ENCODE results near the gene SHPK. TPM values are rescaled to one million over a fixed set of nuclear protein-coding genes. Genes with fewer than 3 reads are reported as not detected.

SHPK gene
- total RNA-seq, 1 experiment from 2014 or later, result 8.4 TPM

- no peak overlapping the region for H3K27ac ChIP-seq (ENCODE audit: low read length)
- intact Hi-C loops (cut with micrococcal nuclease; ENCODE audit: unreplicated experiment) (no loop called here), in situ Hi-C loops (cut with HindIII; ENCODE audit: low pct_unique_long_range_greater_than_20kb, low sequenced_read_pairs) (no loop called here)
- H3K36me3 ChIP-seq (ENCODE audit: control insufficient read depth, insufficient read depth, low read length), result no peaks in the 10 kb centered on the region
- CTCF ChIA-PET, result interaction anchor here (0.7 to 0.8 kb wide), 2 partner anchors 58 to 215 kb away, joined by 3 to 7 read pairs; no protein-coding TSS in a partner anchor
- ATAC-seq (peak; percentile 19; the same call in 1 of the 2 replicates), DNase-seq (ENCODE audit: low read depth, low spot score) (no peak)
- H3K27me3 ChIP-seq (ENCODE audit: control insufficient read depth, insufficient read depth, low read length), result no peaks in the 10 kb centered on the region
- no peaks in the 10 kb centered on the region for H3K4me1 ChIP-seq (ENCODE audit: control insufficient read depth, insufficient read depth, low read length)
- BruUV-seq (replicated peaks), result no TSS peak
- no peak for TF ChIP-seq POLR2AphosphoS5 (IDR thresholded peaks at IDR 0.05; ENCODE audit: low read depth, low read length)
- TF ChIP-seq, protein P1, sequence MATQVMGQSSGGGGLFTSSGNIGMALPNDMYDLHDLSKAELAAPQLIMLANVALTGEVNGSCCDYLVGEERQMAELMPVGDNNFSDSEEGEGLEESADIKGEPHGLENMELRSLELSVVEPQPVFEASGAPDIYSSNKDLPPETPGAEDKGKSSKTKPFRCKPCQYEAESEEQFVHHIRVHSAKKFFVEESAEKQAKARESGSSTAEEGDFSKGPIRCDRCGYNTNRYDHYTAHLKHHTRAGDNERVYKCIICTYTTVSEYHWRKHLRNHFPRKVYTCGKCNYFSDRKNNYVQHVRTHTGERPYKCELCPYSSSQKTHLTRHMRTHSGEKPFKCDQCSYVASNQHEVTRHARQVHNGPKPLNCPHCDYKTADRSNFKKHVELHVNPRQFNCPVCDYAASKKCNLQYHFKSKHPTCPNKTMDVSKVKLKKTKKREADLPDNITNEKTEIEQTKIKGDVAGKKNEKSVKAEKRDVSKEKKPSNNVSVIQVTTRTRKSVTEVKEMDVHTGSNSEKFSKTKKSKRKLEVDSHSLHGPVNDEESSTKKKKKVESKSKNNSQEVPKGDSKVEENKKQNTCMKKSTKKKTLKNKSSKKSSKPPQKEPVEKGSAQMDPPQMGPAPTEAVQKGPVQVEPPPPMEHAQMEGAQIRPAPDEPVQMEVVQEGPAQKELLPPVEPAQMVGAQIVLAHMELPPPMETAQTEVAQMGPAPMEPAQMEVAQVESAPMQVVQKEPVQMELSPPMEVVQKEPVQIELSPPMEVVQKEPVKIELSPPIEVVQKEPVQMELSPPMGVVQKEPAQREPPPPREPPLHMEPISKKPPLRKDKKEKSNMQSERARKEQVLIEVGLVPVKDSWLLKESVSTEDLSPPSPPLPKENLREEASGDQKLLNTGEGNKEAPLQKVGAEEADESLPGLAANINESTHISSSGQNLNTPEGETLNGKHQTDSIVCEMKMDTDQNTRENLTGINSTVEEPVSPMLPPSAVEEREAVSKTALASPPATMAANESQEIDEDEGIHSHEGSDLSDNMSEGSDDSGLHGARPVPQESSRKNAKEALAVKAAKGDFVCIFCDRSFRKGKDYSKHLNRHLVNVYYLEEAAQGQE (IDR thresholded peaks at IDR 0.05; ENCODE audit: insufficient read depth in 1 of 2, low read depth in 2 of 2, low read length in 1 of 2), result no peak
- no peak for TF ChIP-seq TCF7L2 (IDR thresholded peaks at IDR 0.05; ENCODE audit: low read depth, low read length)
- TF ChIP-seq SIN3A (IDR thresholded peaks at IDR 0.05; ENCODE audit: borderline replicate concordance, insufficient read depth, low read depth, low read length), result no peak
- TF ChIP-seq, protein P2, sequence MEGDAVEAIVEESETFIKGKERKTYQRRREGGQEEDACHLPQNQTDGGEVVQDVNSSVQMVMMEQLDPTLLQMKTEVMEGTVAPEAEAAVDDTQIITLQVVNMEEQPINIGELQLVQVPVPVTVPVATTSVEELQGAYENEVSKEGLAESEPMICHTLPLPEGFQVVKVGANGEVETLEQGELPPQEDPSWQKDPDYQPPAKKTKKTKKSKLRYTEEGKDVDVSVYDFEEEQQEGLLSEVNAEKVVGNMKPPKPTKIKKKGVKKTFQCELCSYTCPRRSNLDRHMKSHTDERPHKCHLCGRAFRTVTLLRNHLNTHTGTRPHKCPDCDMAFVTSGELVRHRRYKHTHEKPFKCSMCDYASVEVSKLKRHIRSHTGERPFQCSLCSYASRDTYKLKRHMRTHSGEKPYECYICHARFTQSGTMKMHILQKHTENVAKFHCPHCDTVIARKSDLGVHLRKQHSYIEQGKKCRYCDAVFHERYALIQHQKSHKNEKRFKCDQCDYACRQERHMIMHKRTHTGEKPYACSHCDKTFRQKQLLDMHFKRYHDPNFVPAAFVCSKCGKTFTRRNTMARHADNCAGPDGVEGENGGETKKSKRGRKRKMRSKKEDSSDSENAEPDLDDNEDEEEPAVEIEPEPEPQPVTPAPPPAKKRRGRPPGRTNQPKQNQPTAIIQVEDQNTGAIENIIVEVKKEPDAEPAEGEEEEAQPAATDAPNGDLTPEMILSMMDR (IDR thresholded peaks at IDR 0.05), result no peak
- POLR2A ChIA-PET, result no interaction called here
- H3K4me3 ChIP-seq (ENCODE audit: low read depth in 2 of 2, low read length in 2 of 2), result no peak overlapping the region
- no peaks in the 10 kb centered on the region for H3K9me3 ChIP-seq (ENCODE audit: control insufficient read depth, insufficient read depth, low read depth, low read length)
Observed at GRCh38 chr17:3679531-3680126, 43.6 kb upstream of the SHPK start.

DNA sequence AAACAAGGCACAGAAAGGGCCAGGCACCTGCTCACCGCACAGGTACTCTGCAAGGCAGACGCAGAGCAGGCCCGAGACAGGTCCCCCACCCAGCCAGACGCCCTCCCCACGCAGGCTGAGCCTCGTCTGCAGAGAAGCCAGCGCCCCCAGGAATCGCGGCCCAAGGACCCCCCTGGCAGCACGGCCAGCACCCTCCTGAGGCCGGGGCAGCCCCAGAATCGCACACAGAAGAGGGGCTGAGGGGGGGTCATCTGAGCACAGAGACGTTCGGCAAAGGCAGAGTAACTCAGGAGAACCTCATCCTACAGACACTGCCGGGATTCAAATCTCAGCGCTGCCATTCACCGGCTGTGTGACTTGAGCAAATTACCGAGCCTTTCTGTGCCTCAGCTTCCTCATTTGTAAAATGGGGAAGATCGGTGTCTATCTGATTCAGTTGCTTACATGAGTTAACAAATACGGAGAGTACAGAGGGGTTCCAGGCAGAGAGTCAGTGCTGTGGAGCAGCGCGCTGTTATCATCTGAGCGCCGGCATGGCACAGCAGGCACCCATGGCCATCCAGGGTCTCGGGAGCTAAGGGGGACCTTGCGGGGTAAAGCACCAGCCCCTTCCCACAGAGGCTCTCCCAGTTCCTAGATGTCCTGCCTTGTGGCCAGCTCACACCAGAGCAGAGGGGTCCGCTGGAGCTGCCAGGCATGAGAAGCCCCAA lies 42.9 kb upstream of the SHPK start:
- intact Hi-C loops (cut with micrococcal nuclease; ENCODE audit: unreplicated experiment), result no loop called here
- ChIA-PET CTCF (interaction anchor here (0.8 kb wide), 1 partner anchor 59 kb away, joined by 3 read pairs; no protein-coding TSS in a partner anchor), POLR2A (no interaction called here)
- Histone ChIP-seq H3K27me3 (ENCODE audit: control insufficient read depth, insufficient read depth, low read length) (no peaks in the 10 kb centered on the region), H3K27ac (ENCODE audit: low read length) (no peak overlapping the region), H3K9me3 (ENCODE audit: control insufficient read depth, insufficient read depth, low read depth, low read length) (no peaks in the 10 kb centered on the region), H3K4me3 (ENCODE audit: low read depth in 2 of 2, low read length in 2 of 2) (no peak overlapping the region), H3K36me3 (ENCODE audit: control insufficient read depth, insufficient read depth, low read length) (no peaks in the 10 kb centered on the region), H3K4me1 (ENCODE audit: control insufficient read depth, insufficient read depth, low read length) (no peaks in the 10 kb centered on the region)
- DNase-seq (ENCODE audit: low read depth, low spot score) (no peak), ATAC-seq (no peak)
- BruUV-seq (replicated peaks), result no TSS peak
- in situ Hi-C loops (cut with HindIII; ENCODE audit: low pct_unique_long_range_greater_than_20kb, low sequenced_read_pairs), result no loop called here
- TF ChIP-seq TCF7L2 (IDR thresholded peaks at IDR 0.05; ENCODE audit: low read depth, low read length) (no peak), POLR2AphosphoS5 (IDR thresholded peaks at IDR 0.05; ENCODE audit: low read depth, low read length) (no peak), SIN3A (IDR thresholded peaks at IDR 0.05; ENCODE audit: borderline replicate concordance, insufficient read depth, low read depth, low read length) (no peak)
- TF ChIP-seq, protein P2 (IDR thresholded peaks at IDR 0.05), result no peak
- TF ChIP-seq, protein P1 (IDR thresholded peaks at IDR 0.05; ENCODE audit: insufficient read depth in 1 of 2, low read depth in 2 of 2, low read length in 1 of 2), result no peak

All from Panc1 (cell line).